LNCAP (cell line): Measurements from ENCODE around the gene GAST.

Experiments used
- TF ChIP-seq, protein P1 (sequence below): fragments of 450-650 bp; IDR thresholded peaks from 2 replicates; pipeline ENCODE4 v1.5.1; 2017; ENCODE audit warnings: mild to moderate bottlenecking

The GAST gene, protein sequence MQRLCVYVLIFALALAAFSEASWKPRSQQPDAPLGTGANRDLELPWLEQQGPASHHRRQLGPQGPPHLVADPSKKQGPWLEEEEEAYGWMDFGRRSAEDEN

DNA sequence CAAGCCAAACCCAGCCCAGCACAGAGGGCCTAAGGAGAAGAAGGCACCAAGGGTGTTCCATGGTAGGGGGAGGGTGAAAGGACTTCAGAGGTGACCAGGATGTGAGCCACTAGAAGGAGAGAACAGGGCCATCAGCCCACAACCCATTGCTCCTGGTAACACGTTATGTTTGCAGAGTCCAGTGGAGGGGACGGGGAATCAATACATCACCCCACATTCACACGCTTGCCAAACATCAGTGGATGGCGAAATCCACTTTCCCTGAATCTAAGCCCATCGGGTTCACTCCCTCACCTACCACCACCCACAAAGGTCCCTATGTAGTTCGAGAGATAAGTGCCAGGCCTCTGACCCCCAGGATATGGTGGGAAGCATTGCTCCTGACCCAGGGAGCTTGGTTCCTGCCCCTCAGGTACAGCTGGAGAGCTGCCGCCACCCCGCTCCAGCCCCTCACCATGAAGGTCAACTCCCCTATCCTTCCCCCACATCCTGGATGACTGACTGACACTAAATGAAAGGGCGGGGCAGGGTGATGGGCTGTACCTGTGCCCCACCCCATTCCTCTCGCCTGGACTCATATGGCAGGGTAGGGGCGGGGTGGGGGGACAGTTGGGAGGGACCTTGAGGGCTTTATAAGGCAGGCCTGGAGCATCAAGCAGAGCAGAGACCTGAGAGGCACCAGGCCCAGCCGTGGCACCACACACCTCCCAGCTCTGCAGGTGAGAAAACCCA lies at the start of gene GAST:
Gene GAST (plus strand): TSS at position 663 of the 732 bp plus-strand sequence. CDS start 3,106 bp downstream, outside the sequence.
- TF ChIP-seq, protein P1, sequence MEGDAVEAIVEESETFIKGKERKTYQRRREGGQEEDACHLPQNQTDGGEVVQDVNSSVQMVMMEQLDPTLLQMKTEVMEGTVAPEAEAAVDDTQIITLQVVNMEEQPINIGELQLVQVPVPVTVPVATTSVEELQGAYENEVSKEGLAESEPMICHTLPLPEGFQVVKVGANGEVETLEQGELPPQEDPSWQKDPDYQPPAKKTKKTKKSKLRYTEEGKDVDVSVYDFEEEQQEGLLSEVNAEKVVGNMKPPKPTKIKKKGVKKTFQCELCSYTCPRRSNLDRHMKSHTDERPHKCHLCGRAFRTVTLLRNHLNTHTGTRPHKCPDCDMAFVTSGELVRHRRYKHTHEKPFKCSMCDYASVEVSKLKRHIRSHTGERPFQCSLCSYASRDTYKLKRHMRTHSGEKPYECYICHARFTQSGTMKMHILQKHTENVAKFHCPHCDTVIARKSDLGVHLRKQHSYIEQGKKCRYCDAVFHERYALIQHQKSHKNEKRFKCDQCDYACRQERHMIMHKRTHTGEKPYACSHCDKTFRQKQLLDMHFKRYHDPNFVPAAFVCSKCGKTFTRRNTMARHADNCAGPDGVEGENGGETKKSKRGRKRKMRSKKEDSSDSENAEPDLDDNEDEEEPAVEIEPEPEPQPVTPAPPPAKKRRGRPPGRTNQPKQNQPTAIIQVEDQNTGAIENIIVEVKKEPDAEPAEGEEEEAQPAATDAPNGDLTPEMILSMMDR = no peak

- TF ChIP-seq, protein P1 = no peak
Measured at GRCh38 chr17:41663451-41664171, 48.5 kb upstream of the GAST start.

DNA sequence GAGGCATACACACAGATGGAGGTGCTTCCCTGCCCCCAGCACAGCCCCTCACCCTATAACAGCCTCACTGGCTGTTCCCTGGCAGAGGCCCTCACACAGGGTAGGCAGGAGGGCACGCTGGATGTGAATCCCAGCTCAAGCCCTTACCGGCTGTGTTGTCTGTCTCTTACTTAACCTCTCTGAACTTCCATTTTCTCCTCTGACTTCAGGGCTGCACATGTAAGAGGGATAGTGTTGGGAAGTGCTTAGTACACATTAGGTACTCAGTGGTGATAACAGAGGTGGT lies 48.0 kb upstream of the GAST start:
- TF ChIP-seq, protein P1 = no peak

DNA sequence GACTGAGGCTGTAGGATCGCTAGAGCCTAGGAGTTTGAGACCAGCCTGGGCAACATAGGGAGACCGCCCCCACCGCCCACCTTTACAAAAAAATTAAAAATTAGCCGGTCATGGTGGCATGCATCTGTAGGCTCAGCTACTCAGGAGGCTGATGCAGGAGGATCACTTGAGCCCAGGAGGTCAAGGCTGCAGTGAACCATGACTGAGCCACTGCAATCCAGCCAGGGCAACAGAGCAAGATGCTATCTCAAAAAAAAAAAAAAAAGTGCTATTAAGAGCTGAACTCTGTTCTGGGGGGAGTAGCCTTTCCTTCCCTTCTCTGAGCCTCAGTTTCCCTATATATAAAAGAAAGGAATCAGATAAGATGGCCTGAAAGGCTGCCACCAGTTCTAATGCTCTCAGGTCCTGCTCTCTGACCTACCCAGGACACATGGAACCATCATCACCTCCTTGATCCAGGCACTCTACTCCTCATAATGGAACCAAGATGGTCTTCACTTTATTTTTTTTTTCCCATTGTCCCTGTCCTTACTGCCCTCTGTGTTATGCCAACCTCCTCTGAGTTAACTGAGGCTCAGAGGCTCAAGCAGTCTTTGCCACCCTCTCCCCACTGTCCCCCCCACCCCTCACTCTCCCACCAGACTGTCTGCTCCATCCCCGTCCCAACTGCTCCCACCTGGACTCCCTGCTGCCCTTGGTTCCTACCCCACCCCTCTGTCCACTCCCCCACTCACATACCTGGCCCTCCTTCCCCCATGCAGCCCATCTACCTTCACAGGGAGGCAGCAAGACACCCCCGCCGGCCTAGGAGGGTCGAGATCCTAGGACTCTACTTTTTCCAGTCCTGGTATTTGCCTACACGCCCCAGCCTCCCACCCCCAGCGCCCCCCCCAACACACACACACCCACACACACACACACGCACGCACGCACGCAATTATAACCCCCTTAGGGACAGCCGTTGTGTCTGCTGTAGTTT lies 47.3 kb upstream of the GAST start:
- TF ChIP-seq, protein P1 = no peak

DNA sequence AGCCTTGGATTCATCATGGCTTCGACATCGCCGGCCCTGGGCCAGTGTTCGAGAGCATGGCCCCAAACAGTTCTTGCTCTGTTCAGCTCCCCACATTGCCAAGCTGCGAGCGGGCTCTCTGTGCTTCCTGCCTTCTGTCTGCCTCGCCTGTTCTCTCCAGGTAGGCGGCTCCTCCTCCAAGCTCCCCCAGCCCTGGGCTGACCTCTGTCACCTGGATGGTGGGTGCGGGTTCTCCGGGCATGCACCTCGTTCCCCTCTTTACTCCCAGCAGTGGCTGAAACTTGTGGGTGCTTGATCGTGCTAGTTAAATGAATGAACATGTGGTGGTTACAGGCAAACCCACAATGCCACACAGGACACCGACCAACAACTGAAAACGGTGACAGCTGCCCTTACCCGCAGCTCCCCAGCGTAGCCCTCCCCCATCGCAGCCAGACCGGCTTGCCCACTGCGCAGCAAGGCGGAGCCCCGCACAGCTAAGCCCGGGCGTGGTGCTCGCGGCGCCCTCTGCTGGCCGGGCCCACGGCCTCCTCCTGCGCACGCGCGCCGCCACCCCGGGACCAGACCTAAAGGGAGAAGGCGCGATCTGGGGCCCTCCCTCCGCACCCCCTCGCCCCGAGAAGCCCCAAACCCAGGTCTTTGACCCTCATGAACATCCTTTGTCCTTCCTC lies 46.4 kb upstream of the GAST start:
- TF ChIP-seq, protein P1 = peak; percentile 98

GRCh38 chr17:41666237-41666641 lies 45.9 kb upstream of the GAST start:
- TF ChIP-seq, protein P1 = no peak
